ENCODE data around the gene WDR54. TPM values are rescaled to one million over a fixed set of nuclear protein-coding genes. Genes with fewer than 3 reads are reported as not detected.

The WDR54 gene
- total and polyA plus RNA-seq, 2 donors (not counting 3 experiments of a cell fraction or from before 2014, with no cell fraction given) = 21.7 to 46.3 TPM

DNA sequence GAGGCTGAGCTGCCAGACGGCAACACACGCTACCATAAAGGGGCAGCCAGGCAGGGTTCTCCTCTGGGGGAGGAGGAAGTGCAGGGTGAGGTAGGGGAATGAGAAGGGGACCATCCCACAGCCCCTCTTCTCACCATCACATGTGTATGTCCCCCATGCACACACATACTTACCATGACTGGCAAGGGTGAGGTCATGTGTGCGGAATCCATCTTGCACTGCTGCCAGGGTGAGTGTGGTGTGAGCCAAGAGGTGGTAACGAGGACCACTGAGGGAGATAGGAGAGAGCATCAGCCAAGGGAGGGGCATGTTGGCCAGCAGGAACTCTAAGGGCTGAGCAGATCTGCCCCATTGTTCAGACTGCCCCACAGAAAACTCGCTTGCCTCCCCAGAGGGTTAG, 7.1 kb downstream of the WDR54 start:
- no peak overlapping the region for H3K4me3 ChIP-seq (replicated peaks in 1 of 3; ENCODE audit: insufficient read depth in 1 of 3, low read depth in 1 of 3, low read length in 3 of 3)
- H4K20me1 ChIP-seq (replicated peaks; ENCODE audit: control insufficient read depth, extremely low read depth, insufficient read depth, low read length) = no peaks in the 10 kb centered on the region
- no peaks in the 10 kb centered on the region for H3K27me3 ChIP-seq (ENCODE audit: control insufficient read depth in 2 of 2, insufficient read depth in 2 of 2, low read length in 2 of 2)
- no peak overlapping the region for H3K9ac ChIP-seq (replicated peaks; ENCODE audit: extremely low read depth, insufficient read depth, low read length)
- no peak overlapping the region for H3K27ac ChIP-seq (ENCODE audit: insufficient read depth, low read depth, low read length)
- H3K9me1 ChIP-seq (replicated peaks; ENCODE audit: control insufficient read depth, extremely low read depth, insufficient read depth, low read length) = no peaks in the 10 kb centered on the region
- no peak for FAIRE-seq
- TF ChIP-seq, protein P1, sequence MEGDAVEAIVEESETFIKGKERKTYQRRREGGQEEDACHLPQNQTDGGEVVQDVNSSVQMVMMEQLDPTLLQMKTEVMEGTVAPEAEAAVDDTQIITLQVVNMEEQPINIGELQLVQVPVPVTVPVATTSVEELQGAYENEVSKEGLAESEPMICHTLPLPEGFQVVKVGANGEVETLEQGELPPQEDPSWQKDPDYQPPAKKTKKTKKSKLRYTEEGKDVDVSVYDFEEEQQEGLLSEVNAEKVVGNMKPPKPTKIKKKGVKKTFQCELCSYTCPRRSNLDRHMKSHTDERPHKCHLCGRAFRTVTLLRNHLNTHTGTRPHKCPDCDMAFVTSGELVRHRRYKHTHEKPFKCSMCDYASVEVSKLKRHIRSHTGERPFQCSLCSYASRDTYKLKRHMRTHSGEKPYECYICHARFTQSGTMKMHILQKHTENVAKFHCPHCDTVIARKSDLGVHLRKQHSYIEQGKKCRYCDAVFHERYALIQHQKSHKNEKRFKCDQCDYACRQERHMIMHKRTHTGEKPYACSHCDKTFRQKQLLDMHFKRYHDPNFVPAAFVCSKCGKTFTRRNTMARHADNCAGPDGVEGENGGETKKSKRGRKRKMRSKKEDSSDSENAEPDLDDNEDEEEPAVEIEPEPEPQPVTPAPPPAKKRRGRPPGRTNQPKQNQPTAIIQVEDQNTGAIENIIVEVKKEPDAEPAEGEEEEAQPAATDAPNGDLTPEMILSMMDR (IDR thresholded peaks at IDR 0.05; ENCODE audit: extremely low read depth in 1 of 2, insufficient read depth in 1 of 2, low read depth in 1 of 2, low read length in 2 of 2) = no peak
- no peak for TF ChIP-seq EZH2 (IDR thresholded peaks at IDR 0.05; ENCODE audit: borderline replicate concordance, low read depth, low read length, severe bottlenecking)
- TF ChIP-seq, protein P2, sequence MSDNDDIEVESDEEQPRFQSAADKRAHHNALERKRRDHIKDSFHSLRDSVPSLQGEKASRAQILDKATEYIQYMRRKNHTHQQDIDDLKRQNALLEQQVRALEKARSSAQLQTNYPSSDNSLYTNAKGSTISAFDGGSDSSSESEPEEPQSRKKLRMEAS (IDR thresholded peaks at IDR 0.05; ENCODE audit: insufficient read depth, insufficient read length) = no peak
- TF ChIP-seq JUN (IDR thresholded peaks at IDR 0.05; ENCODE audit: borderline replicate concordance, insufficient read depth, insufficient read length, low read depth) = no peak
- no peak for TF ChIP-seq POLR2AphosphoS5 (IDR thresholded peaks at IDR 0.05; ENCODE audit: insufficient read depth, low read depth, low read length)
- no peak for TF ChIP-seq GATA2 (IDR thresholded peaks at IDR 0.05; ENCODE audit: insufficient read depth, insufficient read length, low read depth, low read length)
- TF ChIP-seq POLR2A (IDR thresholded peaks at IDR 0.05; ENCODE audit: low read depth, low read length) = no peak
- no peak for TF ChIP-seq FOS (IDR thresholded peaks at IDR 0.05; ENCODE audit: borderline replicate concordance, insufficient read depth, low read length)
- TF ChIP-seq MYC (IDR thresholded peaks at IDR 0.05; ENCODE audit: low read depth, low read length) = no peak
- POLR2A ChIA-PET = no interaction called here
- intact Hi-C loops (cut with micrococcal nuclease) = no loop called here
- peaks cover 4 to 35% of the 10 kb centered on the region in 2 experiments for H3K36me3 ChIP-seq (ENCODE audit: control insufficient read depth in 2 of 2, extremely low read depth in 1 of 2, insufficient read depth in 2 of 2, low read length in 2 of 2)
- no peak overlapping the region for H2AFZ ChIP-seq (ENCODE audit: low read depth, low read length)
- no peak overlapping the region for H3K4me2 ChIP-seq (ENCODE audit: insufficient read depth, low read length)
- no peaks in the 10 kb centered on the region for H3K9me3 ChIP-seq (replicated peaks; ENCODE audit: control insufficient read depth, insufficient read depth, low read length)
- H3K79me2 ChIP-seq (ENCODE audit: control insufficient read depth, insufficient read depth, low read length) = no peaks in the 10 kb centered on the region
- DNase-seq (ENCODE audit: low read depth, low spot score) = no peak
- BruUV-seq (replicated peaks) = no TSS peak
- CTCF ChIA-PET = interaction anchor here (1.0 kb wide), 1 partner anchor 28 kb away, joined by 4 read pairs; no protein-coding TSS in a partner anchor
- no peaks in the 10 kb centered on the region for H3K4me1 ChIP-seq (ENCODE audit: control insufficient read depth, extremely low read depth, insufficient read depth, low read length)
- dilution Hi-C loops (cut with MboI; ENCODE audit: extremely low pct_ligation_motif_present, low sequenced_read_pairs) = no loop called here
